WTC11 (cell line): ENCODE data around the gene ABHD18.

ENCODE experiments used
- TP53 ChIP-seq: sonication (generic); formaldehyde crosslinking; IDR thresholded peaks from 2 replicates; pipeline ENCODE4 v1.8.1; 2023; ENCODE audit warnings: mild to moderate bottlenecking, missing genetic modification reagents
- ZNF671 ChIP-seq: fragments of 250-450 bp; sonication (Bioruptor Pico); IDR thresholded peaks from 2 replicates; pipeline ENCODE4 v1.8.0; 2021; ENCODE audit warnings: mild to moderate bottlenecking
- TF ChIP-seq, protein P1 (sequence below): fragments of 200-600 bp; IDR thresholded peaks from 2 replicates; pipeline ENCODE4 v1.8.0; 2022; ENCODE audit warnings: antibody characterized with exemption
- TF ChIP-seq, protein P2 (sequence below): sonication (generic); formaldehyde crosslinking; IDR thresholded peaks from 2 replicates; pipeline ENCODE4 v1.8.1; 2022; ENCODE audit warnings: low read depth, missing genetic modification reagents, borderline replicate concordance
- TF ChIP-seq, protein P3 (sequence below): sonication (generic); formaldehyde crosslinking; IDR thresholded peaks from 2 replicates; pipeline ENCODE4 v1.8.0; 2022; ENCODE audit warnings: mild to moderate bottlenecking, missing genetic modification reagents
- TF ChIP-seq, protein P4 (sequence below): sonication (generic); formaldehyde crosslinking; IDR thresholded peaks from 2 replicates; pipeline ENCODE4 v1.8.1; 2023; ENCODE audit warnings: mild to moderate bottlenecking, missing genetic modification reagents, moderate library complexity

DNA sequence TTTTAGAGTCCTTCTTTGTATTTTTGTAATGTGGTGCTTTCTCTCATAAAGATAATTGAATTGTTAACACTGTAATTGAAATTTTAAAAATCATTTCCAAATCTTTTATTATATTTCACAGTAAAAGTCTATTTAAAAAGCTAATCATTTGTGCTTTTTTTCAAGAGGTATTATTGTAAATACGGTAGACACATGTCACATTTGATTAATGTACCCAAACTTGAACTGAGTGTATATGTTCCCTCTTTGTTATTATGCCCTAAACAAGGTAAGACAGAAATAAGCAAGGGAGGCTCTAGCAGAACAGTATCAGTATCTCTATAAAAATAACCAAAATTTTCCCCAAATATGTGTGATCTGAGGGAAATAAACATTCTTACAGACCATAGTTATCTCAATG, 74.4 kb downstream of the ABHD18 start:
- TF ChIP-seq, protein P1, sequence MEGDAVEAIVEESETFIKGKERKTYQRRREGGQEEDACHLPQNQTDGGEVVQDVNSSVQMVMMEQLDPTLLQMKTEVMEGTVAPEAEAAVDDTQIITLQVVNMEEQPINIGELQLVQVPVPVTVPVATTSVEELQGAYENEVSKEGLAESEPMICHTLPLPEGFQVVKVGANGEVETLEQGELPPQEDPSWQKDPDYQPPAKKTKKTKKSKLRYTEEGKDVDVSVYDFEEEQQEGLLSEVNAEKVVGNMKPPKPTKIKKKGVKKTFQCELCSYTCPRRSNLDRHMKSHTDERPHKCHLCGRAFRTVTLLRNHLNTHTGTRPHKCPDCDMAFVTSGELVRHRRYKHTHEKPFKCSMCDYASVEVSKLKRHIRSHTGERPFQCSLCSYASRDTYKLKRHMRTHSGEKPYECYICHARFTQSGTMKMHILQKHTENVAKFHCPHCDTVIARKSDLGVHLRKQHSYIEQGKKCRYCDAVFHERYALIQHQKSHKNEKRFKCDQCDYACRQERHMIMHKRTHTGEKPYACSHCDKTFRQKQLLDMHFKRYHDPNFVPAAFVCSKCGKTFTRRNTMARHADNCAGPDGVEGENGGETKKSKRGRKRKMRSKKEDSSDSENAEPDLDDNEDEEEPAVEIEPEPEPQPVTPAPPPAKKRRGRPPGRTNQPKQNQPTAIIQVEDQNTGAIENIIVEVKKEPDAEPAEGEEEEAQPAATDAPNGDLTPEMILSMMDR, result no peak
- no peak for TF ChIP-seq ZNF671 (CRISPR knock-in tag)
- TF ChIP-seq TP53 (CRISPR knock-in tag), result no peak
- TF ChIP-seq, protein P2, sequence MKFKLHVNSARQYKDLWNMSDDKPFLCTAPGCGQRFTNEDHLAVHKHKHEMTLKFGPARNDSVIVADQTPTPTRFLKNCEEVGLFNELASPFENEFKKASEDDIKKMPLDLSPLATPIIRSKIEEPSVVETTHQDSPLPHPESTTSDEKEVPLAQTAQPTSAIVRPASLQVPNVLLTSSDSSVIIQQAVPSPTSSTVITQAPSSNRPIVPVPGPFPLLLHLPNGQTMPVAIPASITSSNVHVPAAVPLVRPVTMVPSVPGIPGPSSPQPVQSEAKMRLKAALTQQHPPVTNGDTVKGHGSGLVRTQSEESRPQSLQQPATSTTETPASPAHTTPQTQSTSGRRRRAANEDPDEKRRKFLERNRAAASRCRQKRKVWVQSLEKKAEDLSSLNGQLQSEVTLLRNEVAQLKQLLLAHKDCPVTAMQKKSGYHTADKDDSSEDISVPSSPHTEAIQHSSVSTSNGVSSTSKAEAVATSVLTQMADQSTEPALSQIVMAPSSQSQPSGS (CRISPR knock-in tag), result no peak
- TF ChIP-seq, protein P3, sequence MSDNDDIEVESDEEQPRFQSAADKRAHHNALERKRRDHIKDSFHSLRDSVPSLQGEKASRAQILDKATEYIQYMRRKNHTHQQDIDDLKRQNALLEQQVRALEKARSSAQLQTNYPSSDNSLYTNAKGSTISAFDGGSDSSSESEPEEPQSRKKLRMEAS, result no peak
- TF ChIP-seq, protein P4, sequence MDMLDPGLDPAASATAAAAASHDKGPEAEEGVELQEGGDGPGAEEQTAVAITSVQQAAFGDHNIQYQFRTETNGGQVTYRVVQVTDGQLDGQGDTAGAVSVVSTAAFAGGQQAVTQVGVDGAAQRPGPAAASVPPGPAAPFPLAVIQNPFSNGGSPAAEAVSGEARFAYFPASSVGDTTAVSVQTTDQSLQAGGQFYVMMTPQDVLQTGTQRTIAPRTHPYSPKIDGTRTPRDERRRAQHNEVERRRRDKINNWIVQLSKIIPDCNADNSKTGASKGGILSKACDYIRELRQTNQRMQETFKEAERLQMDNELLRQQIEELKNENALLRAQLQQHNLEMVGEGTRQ (CRISPR knock-in tag), result no peak
